ENCODE measurements around the gene TAS1R3. TPM values are rescaled to one million over a fixed set of nuclear protein-coding genes. Genes with fewer than 3 reads are reported as not detected.
A peak's percentile ranks its signal among the peaks of the same experiment; 100 is the strongest.

TAS1R3 gene
- total and polyA plus RNA-seq, 5 experiments from 2014 or later: 0.10 to 3.0 (median 2.7) TPM; not detected in 2

DNA sequence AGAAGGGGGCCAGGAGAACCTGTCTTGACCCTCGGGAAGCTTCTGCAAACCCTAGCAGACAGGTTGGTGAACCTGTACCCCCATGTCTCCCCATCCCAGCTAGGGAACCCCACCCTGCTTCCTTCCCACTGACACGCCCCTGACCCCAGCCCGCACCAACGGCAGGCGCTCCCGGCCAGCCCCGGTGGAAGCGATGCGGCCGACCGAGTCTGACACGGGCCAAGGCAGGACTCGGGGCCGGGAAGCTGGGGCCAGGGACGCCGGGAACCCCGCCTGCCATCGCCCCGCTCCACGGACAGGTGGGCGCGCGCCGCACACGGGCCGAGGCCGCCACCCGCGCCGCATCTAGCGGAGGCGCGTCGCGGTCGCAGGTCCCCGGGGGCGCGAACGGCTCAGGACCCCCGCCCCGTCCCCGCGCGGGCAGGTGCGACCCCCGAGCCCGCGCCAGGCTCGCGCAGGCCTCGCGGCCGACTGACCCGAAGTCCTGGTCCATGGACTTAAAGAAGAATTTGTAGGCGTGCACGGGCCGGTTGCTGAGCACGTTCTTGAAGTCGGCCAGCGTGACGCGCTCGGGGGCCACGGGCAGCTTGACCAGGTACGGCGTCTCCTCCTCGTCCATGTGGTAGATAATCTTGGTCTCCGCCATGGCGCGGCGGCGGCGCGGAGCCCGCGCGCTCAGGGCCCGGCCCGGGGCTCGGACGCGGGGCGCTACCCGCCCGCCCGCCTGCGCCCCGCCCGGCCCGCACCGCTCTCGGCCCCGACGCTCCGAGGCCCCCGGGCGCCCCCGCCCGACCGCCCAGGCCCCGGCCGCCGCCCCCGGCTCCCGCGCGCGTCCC, 17.6 kb downstream of the TAS1R3 start:
- H3K36me3 Mint-ChIP-seq: no peaks in the 10 kb centered on the region
- H3K27me3 Mint-ChIP-seq: peaks cover 0 to 9% (median 0%) of the 10 kb centered on the region in 5 donors
- H3K4me3 Mint-ChIP-seq: peak overlapping the region; percentile 55 to 88 (median 74)
- ATAC-seq (peak; percentile 29 to 45), DNase-seq (no peak)
- POLR2A ChIA-PET: interaction anchor here (0.6 to 3.2 kb wide), 13 partner anchors 10 to 267 kb away, joined by 3 to 19 read pairs (median 7); partner anchors contain the start of genes AURKAIP1, CCNL2, CPTP and INTS11
- H3K27ac Mint-ChIP-seq: peak overlapping the region in 9 of 10 donors; percentile 9 to 90 (median 71)
- no peaks in the 10 kb centered on the region for H3K9me3 Mint-ChIP-seq
- H3K4me1 Mint-ChIP-seq: peaks cover 18 to 36% (median 30%) of the 10 kb centered on the region in 4 donors

DNA sequence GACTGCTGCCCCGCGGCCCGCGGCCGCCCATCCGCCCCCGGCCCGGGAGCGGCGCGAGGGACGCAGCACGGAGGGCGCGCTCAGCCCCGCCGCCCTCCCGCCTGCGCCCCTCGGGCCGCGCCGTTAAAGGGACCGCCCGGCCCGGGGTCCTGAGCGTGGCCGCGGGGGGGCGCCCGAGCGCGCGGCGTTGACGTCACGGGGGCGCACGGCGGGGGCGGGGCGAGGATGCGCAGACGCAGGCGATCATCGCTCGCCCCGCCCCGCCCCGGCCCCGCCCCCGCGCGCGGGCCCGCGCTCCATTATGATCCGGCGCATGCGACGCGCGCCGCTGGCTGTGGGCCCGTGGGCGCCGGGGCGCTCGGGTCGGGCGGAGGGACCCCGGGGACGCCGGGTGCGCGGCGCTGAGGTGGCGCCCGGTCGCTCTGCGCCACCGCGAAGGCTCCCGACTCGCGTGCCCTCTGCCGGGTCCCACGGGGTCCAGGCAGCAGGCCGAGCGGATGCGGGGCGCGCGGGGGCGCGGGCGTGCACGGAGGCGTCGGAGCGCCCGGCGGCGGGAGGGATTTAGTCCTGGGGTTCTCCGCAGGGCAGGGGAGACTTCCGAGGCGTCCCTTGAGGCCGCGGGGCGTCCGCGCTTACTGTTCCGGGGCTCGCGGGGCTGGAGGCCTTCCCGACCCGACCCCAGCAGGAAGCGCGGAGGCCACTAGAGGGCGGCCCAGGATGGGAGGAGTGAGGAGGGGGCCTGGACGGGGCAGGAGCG, 18.4 kb downstream of the TAS1R3 start, which contains the start of gene DVL1:
Gene DVL1, minus strand, starts transcription at position 163 of the 757 bp plus-strand sequence. CDS start 353 bp downstream, outside the sequence.
- POLR2A ChIA-PET: interaction anchor here (1.7 to 3.2 kb wide), 4 partner anchors 14 to 26 kb away, joined by 8 to 19 read pairs (median 12); partner anchors contain the start of genes AURKAIP1, CPTP and INTS11
- peaks cover 0 to 10% (median 0%) of the 10 kb centered on the region in 5 donors for H3K27me3 Mint-ChIP-seq
- DNase-seq (peak; percentile 42 to 92 (median 76)), ATAC-seq (peak; percentile 82)
- H3K4me1 Mint-ChIP-seq: peaks cover 18 to 42% (median 35%) of the 10 kb centered on the region in 4 donors
- peak within 1 kb of the TSS; percentile 55 to 88 (median 74) for H3K4me3 Mint-ChIP-seq
- peak within 1 kb of the TSS in 9 of 10 donors; percentile 9 to 90 (median 71) for H3K27ac Mint-ChIP-seq
- no peaks in the 10 kb centered on the region for H3K36me3 Mint-ChIP-seq
- H3K9me3 Mint-ChIP-seq: no peaks in the 10 kb centered on the region

DNA sequence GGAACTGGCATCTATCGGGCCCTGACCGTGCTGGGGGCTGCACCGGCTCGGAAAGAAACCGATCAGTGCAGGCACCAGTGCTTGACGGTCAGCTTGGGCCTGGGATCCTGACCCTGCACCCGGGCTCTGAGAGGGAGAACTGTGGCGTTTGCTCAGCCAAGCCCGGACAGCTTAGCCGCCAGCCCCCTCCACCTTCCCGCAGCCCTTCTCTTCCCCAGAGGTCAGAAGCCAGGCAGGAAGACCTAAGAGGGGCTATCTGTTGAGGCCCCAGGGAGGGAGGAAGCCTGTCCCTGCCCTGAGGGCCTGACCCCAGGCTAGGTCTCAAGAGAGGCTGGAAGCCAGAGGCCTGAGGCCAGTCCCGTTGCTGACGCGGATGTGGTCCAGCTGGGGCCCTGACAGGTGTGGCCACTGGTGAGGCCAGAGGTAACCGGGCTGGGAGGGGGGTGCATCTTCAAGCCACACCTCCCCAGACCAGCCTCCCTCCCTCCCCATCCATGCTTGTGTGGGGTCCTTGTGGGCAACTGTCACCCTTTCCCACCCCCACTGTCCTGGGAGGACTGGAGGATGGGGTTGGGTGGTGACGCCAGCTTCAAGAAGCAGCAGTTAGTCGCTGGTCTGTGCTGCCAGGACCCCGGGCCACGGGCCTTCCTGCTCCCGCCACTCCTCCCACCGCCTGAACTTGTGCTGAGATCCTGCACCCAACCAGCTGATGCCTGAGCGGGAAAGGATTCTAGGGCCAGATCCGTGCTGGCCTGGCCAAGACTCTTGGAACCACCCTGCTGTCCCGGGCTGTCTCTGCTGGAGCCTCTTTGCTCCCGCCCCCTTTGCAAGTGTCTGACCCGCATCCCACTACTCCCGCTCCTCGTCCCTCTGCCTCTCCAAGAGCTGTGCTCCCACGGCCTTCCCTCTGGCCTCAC, 20.7 kb downstream of the TAS1R3 start:
- Mint-ChIP-seq H3K27me3 (peaks cover 0 to 10% (median 0%) of the 10 kb centered on the region in 5 donors), H3K4me3 (peak overlapping the region; percentile 47 to 85 (median 70)), H3K27ac (peak overlapping the region in 9 of 10 donors; percentile 35 to 93 (median 79)), H3K9me3 (no peaks in the 10 kb centered on the region), H3K36me3 (no peaks in the 10 kb centered on the region), H3K4me1 (peaks cover 17 to 37% (median 32%) of the 10 kb centered on the region in 4 donors)
- ATAC-seq: no peak
- POLR2A ChIA-PET: interaction anchor here (0.7 to 7.4 kb wide), 3 partner anchors 20 to 338 kb away, joined by 3 to 105 read pairs (median 3); partner anchors contain the start of genes AURKAIP1 and CCNL2
- no peak for DNase-seq

DNA sequence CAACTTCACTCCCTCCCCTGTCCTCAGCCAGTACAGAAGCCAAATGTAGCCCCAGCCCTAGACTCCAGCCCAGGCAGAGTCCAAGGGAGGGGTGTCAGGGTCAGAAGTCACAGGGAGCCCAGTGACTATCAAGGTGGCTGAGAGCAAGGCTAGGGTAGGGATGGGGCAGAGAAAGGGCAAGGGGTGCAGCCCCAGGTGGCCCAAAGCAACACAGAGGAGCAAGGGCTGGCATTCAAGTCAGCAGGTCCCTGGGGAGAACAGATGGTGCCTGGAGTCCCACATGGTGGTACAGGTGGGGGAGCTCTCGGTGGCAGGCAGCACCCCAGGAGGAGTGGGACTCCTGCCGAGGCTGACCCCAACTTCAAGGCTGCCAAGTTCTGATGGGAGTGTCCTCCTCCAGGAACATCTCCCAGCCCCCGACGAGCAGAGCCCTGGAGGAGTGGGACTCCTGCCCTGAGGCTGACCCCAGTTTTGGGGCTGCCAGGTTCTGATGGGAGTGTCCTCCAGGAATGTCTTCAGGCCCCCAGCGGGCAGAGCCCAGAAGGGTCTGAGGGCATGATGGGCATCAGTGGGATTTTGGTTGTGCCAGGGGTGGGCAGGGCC, 21.8 kb downstream of the TAS1R3 start:
- POLR2A ChIA-PET: interaction anchor here (0.6 to 7.4 kb wide), 3 partner anchors 19 to 339 kb away, joined by 3 to 105 read pairs (median 3); partner anchors contain the start of gene AURKAIP1
- peak overlapping the region; percentile 25 to 85 (median 70) for H3K4me3 Mint-ChIP-seq
- ATAC-seq (no peak), DNase-seq (no peak)
- H3K36me3 Mint-ChIP-seq: no peaks in the 10 kb centered on the region
- no peaks in the 10 kb centered on the region for H3K9me3 Mint-ChIP-seq
- H3K4me1 Mint-ChIP-seq: peaks cover 11 to 31% (median 25%) of the 10 kb centered on the region in 4 donors
- peak overlapping the region in 9 of 10 donors; percentile 17 to 93 (median 66) for H3K27ac Mint-ChIP-seq
- peaks cover 0 to 13% (median 0%) of the 10 kb centered on the region in 5 donors for H3K27me3 Mint-ChIP-seq

DNA sequence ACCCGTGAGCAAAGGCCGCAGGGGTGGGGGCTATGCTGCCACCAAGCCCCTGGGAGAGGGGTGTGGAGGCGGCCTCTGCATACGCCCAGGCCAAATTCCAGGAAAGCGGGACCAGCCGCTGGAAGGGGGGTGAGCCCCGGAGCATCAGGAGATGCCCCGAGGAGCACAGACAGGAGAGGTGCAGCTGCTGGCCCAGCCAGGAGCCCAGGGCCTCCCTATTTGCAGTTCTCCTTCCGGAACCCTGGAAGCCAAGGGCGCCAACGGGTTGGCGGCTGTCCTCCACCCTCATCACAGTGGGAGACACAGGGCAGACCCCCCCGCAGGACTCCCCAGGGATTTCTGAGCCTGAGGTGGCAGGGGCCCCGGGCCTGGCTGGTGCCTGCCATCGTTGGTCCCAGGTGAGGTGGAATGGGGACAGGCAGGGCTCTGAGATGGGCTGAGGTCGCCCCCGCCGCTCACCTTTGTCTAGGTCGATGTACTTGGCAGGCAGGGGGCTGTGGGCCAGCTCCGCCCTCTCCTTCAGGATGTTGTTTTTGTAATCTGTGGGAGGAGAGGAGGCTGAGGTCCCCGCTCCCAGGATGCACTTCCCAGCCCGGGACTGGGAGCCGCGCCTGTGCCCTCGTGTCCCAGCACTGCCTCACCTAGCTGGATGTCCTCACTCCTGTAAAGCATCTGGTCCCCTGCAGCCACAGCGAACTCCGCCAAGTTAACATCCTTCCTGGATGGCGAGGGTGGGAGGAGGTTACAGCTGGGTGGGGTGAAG, 22.5 kb downstream of the TAS1R3 start:
- peak overlapping the region in 4 of 10 donors; percentile 32 to 86 (median 66) for H3K27ac Mint-ChIP-seq
- H3K4me1 Mint-ChIP-seq: peaks cover 11 to 34% (median 28%) of the 10 kb centered on the region in 4 donors
- H3K36me3 Mint-ChIP-seq: no peaks in the 10 kb centered on the region
- no peak for ATAC-seq
- no peaks in the 10 kb centered on the region for H3K9me3 Mint-ChIP-seq
- DNase-seq: peak in 1 of 10 donors; percentile 27
- peak overlapping the region in 9 of 10 donors; percentile 29 to 83 (median 60) for H3K4me3 Mint-ChIP-seq
- peaks cover 0 to 13% (median 0%) of the 10 kb centered on the region in 5 donors for H3K27me3 Mint-ChIP-seq
- POLR2A ChIA-PET: interaction anchor here (1.0 to 7.4 kb wide), 4 partner anchors 12 to 54 kb away, joined by 3 to 105 read pairs (median 6); partner anchors contain the start of gene AURKAIP1

DNA sequence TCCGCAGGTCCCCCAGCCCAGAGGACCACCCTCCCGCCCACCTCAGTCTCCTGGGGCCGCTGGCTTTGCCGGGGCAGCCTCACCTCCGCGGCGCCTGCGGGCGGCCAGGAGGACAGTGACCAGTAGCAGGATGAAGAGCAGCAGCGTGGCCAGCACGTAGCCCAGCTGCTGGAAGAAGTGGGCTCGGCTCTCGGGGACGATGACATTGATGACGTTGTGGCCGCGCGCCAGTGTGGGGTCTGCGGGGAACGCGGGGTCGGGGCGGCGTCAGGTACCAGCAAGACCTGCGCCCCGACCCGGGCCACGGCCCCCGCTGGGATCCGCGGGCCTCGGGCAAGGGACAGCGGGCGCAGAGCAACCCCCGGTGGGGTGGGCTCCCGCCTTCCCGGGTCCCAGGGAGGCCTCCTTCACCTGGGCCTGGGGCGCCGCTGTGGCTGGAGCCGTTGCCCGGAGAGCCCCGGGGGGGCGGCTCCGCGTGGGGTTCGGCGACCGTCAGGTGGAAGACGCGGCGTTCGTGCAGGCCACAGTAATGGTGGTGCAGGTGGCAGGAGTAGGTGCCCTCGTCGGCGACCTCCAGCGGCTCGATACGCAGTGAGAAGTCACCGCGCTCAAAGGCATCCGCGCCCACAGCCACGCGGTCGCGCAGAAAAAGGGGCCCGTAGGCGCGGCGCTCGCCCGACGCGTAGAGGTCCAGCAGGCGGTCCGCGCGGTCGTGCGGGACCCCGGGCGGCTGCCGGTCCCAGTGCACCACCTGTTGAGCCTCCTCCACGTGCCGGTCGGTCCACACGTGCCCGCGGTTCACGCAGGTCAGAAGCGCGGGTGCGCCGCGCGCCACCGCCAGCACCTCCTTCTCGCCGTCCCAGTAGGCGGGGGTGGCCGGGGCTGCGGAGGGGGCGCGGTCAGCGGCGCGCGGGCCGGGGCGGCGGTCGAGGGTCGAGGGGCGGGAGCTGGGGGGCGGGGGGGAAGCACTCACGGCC, 23.5 kb downstream of the TAS1R3 start:
- ATAC-seq: peak; percentile 36
- POLR2A ChIA-PET: interaction anchor here (1.0 to 7.4 kb wide), 4 partner anchors 11 to 53 kb away, joined by 3 to 105 read pairs (median 6); partner anchors contain the start of gene AURKAIP1
- H3K9me3 Mint-ChIP-seq: no peaks in the 10 kb centered on the region
- peak overlapping the region in 3 of 10 donors; percentile 37 to 75 (median 72) for H3K27ac Mint-ChIP-seq
- peak overlapping the region; percentile 49 to 83 (median 67) for H3K4me3 Mint-ChIP-seq
- peak in 2 of 10 donors; percentile 47 for DNase-seq
- H3K36me3 Mint-ChIP-seq: no peaks in the 10 kb centered on the region
- H3K27me3 Mint-ChIP-seq: peaks cover 0 to 13% (median 0%) of the 10 kb centered on the region in 5 donors
- peaks cover 19 to 44% (median 36%) of the 10 kb centered on the region in 4 donors for H3K4me1 Mint-ChIP-seq

DNA sequence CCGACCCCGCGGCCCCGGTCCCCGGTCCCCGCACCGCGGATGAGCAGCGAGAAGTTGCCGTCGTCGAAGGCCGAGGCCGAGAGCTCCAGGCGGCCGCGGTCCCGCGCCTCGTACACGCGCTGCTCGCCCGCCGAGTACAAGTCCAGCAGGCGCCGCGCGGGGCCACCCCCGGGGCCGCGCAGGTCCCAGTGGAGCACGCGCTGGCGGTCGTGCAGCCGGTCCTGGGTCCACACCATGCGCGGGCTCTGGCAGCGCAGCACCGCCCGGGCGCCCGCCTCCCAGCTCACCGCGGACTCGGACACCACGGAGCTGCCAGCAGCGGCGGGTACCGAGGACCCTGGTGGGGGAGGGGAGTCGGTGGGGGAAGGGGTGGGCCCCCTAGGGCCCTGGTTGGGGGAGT, 24.3 kb downstream of the TAS1R3 start:
- POLR2A ChIA-PET: interaction anchor here (2.0 to 7.4 kb wide), 2 partner anchors 17 to 50 kb away, joined by 8 to 105 read pairs; partner anchors contain the start of gene AURKAIP1
- Mint-ChIP-seq H3K9me3 (no peaks in the 10 kb centered on the region), H3K27me3 (peaks cover 0 to 13% (median 0%) of the 10 kb centered on the region in 5 donors), H3K27ac (no peak overlapping the region), H3K36me3 (no peaks in the 10 kb centered on the region), H3K4me1 (peaks cover 19 to 46% (median 39%) of the 10 kb centered on the region in 4 donors), H3K4me3 (peak overlapping the region in 1 of 10 donors; percentile 57)
- DNase-seq (peak in 2 of 10 donors; percentile 16 to 18), ATAC-seq (no peak)

DNA sequence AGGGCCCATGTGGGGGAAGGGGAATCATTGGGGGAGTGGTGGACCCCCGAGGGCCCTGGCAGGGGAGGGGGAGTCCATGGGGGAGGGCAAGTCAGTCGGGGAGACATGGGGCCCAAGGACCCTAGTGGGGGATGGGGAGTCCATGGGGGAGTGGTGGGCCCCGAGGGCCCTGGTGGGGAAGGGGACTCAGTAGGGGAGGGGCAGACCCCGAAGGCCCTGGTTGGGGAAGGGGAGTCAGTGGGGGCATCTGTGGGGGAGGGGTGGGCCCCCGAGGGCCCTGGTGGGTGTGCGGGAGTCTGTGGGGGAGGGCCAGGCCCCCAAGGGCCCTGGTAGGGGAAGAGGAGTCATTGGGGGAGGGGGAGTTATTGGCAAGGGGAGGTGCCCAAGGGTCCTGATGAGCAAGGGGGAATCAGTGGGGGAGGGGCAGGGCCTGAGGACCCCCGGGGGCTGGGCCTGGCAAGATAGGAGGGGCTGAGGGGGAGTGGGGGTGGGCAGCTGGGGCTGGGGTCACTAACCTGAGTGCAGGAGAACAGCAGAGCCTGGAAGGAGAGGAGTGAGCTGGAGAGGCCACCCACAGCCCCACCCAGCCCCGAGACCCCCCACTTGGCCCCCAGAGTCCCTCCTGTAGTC, 25.2 kb downstream of the TAS1R3 start:
- no peaks in the 10 kb centered on the region for H3K9me3 Mint-ChIP-seq
- no peak for DNase-seq
- H3K4me1 Mint-ChIP-seq: peaks cover 24 to 54% (median 44%) of the 10 kb centered on the region in 4 donors
- no peak for ATAC-seq
- H3K4me3 Mint-ChIP-seq: peak overlapping the region in 2 of 10 donors; percentile 26 to 80
- H3K27ac Mint-ChIP-seq: no peak overlapping the region
- H3K36me3 Mint-ChIP-seq: no peaks in the 10 kb centered on the region
- H3K27me3 Mint-ChIP-seq: peaks cover 0 to 14% (median 0%) of the 10 kb centered on the region in 5 donors
- POLR2A ChIA-PET: interaction anchor here (7.4 kb wide), 1 partner anchor 16 kb away, joined by 105 read pairs; the partner anchor contains the start of gene AURKAIP1
